ENCODE data around the gene PACRG.

DNA sequence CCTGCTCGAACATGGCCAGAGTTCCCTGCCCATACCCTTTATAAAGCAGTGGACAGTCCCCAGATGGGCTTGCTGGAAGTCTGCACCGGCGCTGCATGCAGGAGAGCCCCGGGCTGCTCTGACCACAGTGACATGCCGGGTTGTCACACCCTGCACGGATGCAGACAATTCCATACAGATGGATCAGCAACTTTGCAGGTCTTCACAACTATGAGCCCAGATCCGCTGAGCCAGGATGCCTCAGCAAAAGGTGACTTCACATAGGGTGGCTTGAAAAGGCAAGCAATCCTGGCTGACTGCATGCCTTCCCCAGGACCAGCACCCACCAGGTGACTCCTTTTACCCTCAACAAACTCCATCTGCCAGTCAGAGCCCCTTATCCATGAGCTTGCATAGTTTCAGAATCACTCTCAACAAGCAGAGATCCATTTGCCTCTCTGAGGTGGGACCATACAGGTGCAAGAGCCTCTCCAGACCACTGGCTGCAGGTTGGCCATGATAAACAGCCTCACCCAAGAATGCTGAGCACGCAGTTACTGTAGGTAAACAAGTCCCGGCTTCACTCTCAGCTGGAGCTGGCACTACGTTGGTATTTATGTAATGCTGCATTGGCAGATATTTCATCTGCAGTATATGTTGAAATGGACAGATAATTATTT, 503.7 kb downstream of the PACRG start:
- no peak for TF ChIP-seq GATA3 (IDR thresholded peaks at IDR 0.05; ENCODE audit: low read depth, low read length)
- no peak for TF ChIP-seq GATA2 (IDR thresholded peaks at IDR 0.05; ENCODE audit: low read depth, low read length)
